ENCODE data around the gene WDR5.

The WDR5 gene

GRCh38 chr9:134193912-134194535, 58.1 kb downstream of the WDR5 start:
- TF ChIP-seq CTCF (IDR thresholded peaks at IDR 0.05; ENCODE audit: low read depth, low read length): no peak
- Histone ChIP-seq H3K36me3 (no peaks in the 10 kb centered on the region), H3K9me3 (no peaks in the 10 kb centered on the region), H3K4me3 (ENCODE audit: low read depth, low read length) (no peak overlapping the region), H3K4me1 (peaks cover 5% of the 10 kb centered on the region), H3K27me3 (no peaks in the 10 kb centered on the region)
- DNase-seq: peak; percentile 3

- Histone ChIP-seq H3K4me1 (no peaks in the 10 kb centered on the region), H3K9me3 (no peaks in the 10 kb centered on the region), H3K4me3 (ENCODE audit: low read depth, low read length) (no peak overlapping the region), H3K27me3 (no peaks in the 10 kb centered on the region), H3K36me3 (no peaks in the 10 kb centered on the region)
- DNase-seq: peak; percentile 1
- no peak for TF ChIP-seq CTCF (IDR thresholded peaks at IDR 0.05; ENCODE audit: low read depth, low read length)
Measured at GRCh38 chr9:134195558-134195957, 59.7 kb downstream of the WDR5 start.

- H3K9me3 ChIP-seq: no peaks in the 10 kb centered on the region
- H3K4me1 ChIP-seq: no peaks in the 10 kb centered on the region
- DNase-seq: peak; percentile 0
- no peaks in the 10 kb centered on the region for H3K36me3 ChIP-seq
- H3K27me3 ChIP-seq: no peaks in the 10 kb centered on the region
- no peak overlapping the region for H3K4me3 ChIP-seq (ENCODE audit: low read depth, low read length)
- no peak for TF ChIP-seq CTCF (IDR thresholded peaks at IDR 0.05; ENCODE audit: low read depth, low read length)
Measured at GRCh38 chr9:134196911-134197310, 61.0 kb downstream of the WDR5 start.

- no peaks in the 10 kb centered on the region for H3K36me3 ChIP-seq
- no peak for DNase-seq
- H3K27me3 ChIP-seq: no peaks in the 10 kb centered on the region
- TF ChIP-seq CTCF (IDR thresholded peaks at IDR 0.05; ENCODE audit: low read depth, low read length): no peak
- H3K4me1 ChIP-seq: no peaks in the 10 kb centered on the region
- no peaks in the 10 kb centered on the region for H3K9me3 ChIP-seq
- H3K4me3 ChIP-seq (ENCODE audit: low read depth, low read length): no peak overlapping the region
Measured at GRCh38 chr9:134198791-134199190, 62.9 kb downstream of the WDR5 start.

GRCh38 chr9:134200730-134201129, 64.8 kb downstream of the WDR5 start:
- no peak for TF ChIP-seq CTCF (IDR thresholded peaks at IDR 0.05; ENCODE audit: low read depth, low read length)
- Histone ChIP-seq H3K4me3 (ENCODE audit: low read depth, low read length) (no peak overlapping the region), H3K27me3 (no peaks in the 10 kb centered on the region), H3K4me1 (no peaks in the 10 kb centered on the region), H3K36me3 (no peaks in the 10 kb centered on the region), H3K9me3 (no peaks in the 10 kb centered on the region)
- DNase-seq: no peak

GRCh38 chr9:134203224-134203623, 67.3 kb downstream of the WDR5 start:
- H3K9me3 ChIP-seq: no peaks in the 10 kb centered on the region
- no peaks in the 10 kb centered on the region for H3K4me1 ChIP-seq
- H3K27me3 ChIP-seq: no peaks in the 10 kb centered on the region
- H3K4me3 ChIP-seq (ENCODE audit: low read depth, low read length): no peak overlapping the region
- TF ChIP-seq CTCF (IDR thresholded peaks at IDR 0.05; ENCODE audit: low read depth, low read length): no peak
- no peaks in the 10 kb centered on the region for H3K36me3 ChIP-seq
- DNase-seq: no peak
